ENCODE results near the gene RINL.
A peak's percentile ranks its signal among the peaks of the same experiment; 100 is the strongest.
"Not testable (repeated sequence)": the region's sequence is repeated elsewhere in the genome, so short reads cannot be mapped to it uniquely, and the experiment has no call there.

RINL gene

GRCh38 chr19:38862321-38863059, 15.6 kb downstream of the RINL start:
- H3K4me1 ChIP-seq (ENCODE audit: control insufficient read depth in 5 of 5, insufficient read depth in 5 of 5, low read length in 5 of 5): peaks cover 2 to 31% (median 26%) of the 10 kb centered on the region in 5 donors
- no peak overlapping the region for H3K9ac ChIP-seq (ENCODE audit: low read length in 5 of 5)
- no peaks in the 10 kb centered on the region for H3K9me3 ChIP-seq (ENCODE audit: control insufficient read depth in 5 of 5, low read length in 5 of 5)
- H3K27me3 ChIP-seq (ENCODE audit: control insufficient read depth in 5 of 5, insufficient read depth in 4 of 5, low read length in 5 of 5): no peaks in the 10 kb centered on the region
- H3K36me3 ChIP-seq (ENCODE audit: control insufficient read depth in 5 of 5, insufficient read depth in 5 of 5, low read length in 5 of 5): no peaks in the 10 kb centered on the region
- H3K4me3 ChIP-seq (ENCODE audit: low read depth in 1 of 5, low read length in 5 of 5): no peak overlapping the region
- peak overlapping the region; percentile 44 for H3K27ac ChIP-seq (ENCODE audit: low read depth, low read length)

DNA sequence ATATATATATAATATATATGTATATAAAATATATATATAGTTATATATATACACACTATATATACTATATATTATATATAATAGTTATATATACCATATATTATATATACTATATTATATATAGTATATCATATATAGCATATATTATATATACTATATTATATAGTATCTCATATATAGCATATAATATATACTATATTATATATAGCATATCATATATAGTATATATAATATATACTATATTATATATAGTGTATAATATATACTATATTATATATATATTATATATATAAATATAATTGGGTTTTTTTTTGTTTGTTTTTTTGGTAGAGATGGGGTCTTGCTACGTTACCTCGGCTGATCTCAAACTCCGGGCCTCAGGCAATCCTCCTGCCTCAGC, 16.7 kb downstream of the RINL start:
- Histone ChIP-seq H3K9ac (ENCODE audit: low read length in 5 of 5) (no peak overlapping the region), H3K4me1 (ENCODE audit: control insufficient read depth in 5 of 5, insufficient read depth in 5 of 5, low read length in 5 of 5) (peaks cover 2 to 32% (median 29%) of the 10 kb centered on the region in 5 donors), H3K36me3 (ENCODE audit: control insufficient read depth in 5 of 5, insufficient read depth in 5 of 5, low read length in 5 of 5) (no peaks in the 10 kb centered on the region), H3K27ac (ENCODE audit: low read depth, low read length) (no peak overlapping the region), H3K4me3 (ENCODE audit: low read depth in 1 of 5, low read length in 5 of 5) (no peak overlapping the region), H3K9me3 (ENCODE audit: control insufficient read depth in 5 of 5, low read length in 5 of 5) (no peaks in the 10 kb centered on the region), H3K27me3 (ENCODE audit: control insufficient read depth in 5 of 5, insufficient read depth in 4 of 5, low read length in 5 of 5) (no peaks in the 10 kb centered on the region)

DNA sequence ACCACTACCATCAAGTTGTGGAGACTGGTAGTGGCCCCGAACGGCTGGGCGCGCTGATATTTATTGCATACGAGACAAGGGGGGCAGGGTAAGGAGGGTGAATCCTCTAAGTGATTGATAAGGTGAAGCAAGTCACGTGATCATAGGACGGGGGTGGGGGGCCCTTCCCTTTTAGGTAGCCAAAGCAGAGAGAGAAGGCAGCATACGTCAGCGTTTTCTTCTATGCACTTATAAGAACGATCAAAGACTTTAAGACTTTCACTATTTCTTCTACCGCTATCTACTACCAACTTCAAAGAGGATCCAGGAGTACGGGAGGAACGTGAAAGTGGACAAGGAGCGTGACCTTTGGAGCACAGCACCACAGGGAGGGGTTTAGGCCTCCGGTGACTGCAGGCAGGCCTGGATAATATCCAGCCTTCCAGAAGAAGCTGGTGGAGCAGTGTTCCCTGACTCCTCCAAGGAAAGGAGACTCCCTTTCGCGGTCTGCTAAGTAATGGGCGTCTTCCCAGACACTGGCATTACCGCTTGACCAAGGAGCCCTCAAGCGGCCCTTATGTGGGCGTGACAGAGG, 18.4 kb downstream of the RINL start:
- H3K4me3 ChIP-seq (ENCODE audit: low read depth in 1 of 5, low read length in 5 of 5); H3K36me3 ChIP-seq (ENCODE audit: control insufficient read depth in 5 of 5, insufficient read depth in 5 of 5, low read length in 5 of 5); H3K9ac ChIP-seq (ENCODE audit: low read length in 5 of 5); H3K9me3 ChIP-seq (ENCODE audit: control insufficient read depth in 5 of 5, low read length in 5 of 5); H3K27me3 ChIP-seq (ENCODE audit: control insufficient read depth in 5 of 5, insufficient read depth in 4 of 5, low read length in 5 of 5); H3K27ac ChIP-seq (ENCODE audit: low read depth, low read length): not testable (repeated sequence)
- peaks cover 2 to 24% (median 23%) of the 10 kb centered on the region in 5 donors for H3K4me1 ChIP-seq (ENCODE audit: control insufficient read depth in 5 of 5, insufficient read depth in 5 of 5, low read length in 5 of 5)

DNA sequence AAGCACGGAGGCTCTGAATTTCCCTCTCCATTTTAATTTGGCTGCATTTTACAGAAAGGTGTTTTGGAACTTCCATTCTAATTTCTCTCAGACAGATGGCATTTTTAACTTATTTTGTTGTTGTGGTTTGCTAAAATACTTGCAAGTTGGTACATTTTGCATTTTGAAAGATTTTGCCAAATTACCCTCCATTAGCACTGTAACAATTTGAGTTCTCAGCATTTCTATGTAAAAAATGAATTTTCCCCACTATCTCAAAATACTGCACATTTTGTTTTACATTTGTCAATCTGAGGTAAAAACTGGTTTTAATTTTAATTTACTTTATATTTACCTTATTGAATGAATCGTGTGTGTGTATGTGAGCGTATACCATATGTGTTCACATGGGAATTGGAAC, 21.3 kb downstream of the RINL start:
- no peak overlapping the region for H3K4me3 ChIP-seq (ENCODE audit: low read depth in 1 of 5, low read length in 5 of 5)
- no peak overlapping the region for H3K27ac ChIP-seq (ENCODE audit: low read depth, low read length)
- peaks cover 3 to 19% (median 12%) of the 10 kb centered on the region in 5 donors for H3K4me1 ChIP-seq (ENCODE audit: control insufficient read depth in 5 of 5, insufficient read depth in 5 of 5, low read length in 5 of 5)
- H3K9me3 ChIP-seq (ENCODE audit: control insufficient read depth in 5 of 5, low read length in 5 of 5): no peaks in the 10 kb centered on the region
- no peaks in the 10 kb centered on the region for H3K36me3 ChIP-seq (ENCODE audit: control insufficient read depth in 5 of 5, insufficient read depth in 5 of 5, low read length in 5 of 5)
- H3K9ac ChIP-seq (ENCODE audit: low read length in 5 of 5): no peak overlapping the region
- H3K27me3 ChIP-seq (ENCODE audit: control insufficient read depth in 5 of 5, insufficient read depth in 4 of 5, low read length in 5 of 5): no peaks in the 10 kb centered on the region

DNA sequence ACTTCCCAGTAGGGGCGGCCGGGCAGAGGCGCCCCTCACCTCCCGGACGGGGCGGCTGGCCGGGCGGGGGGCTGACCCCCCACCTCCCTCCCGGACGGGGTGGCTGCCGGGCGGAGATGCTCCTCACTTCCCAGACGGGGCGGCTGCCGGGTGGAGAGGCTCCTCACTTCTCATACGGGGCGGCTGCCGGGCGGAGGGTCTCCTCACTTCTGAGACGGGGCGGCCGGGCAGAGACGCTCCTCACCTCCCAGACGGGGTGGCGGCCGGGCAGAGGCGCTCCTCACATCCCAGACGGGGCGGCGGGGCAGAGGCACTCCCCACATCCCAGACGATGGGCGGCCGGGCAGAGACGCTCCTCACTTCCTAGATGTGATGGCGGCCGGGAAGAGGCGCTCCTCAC, 22.3 kb downstream of the RINL start:
- H3K4me1 ChIP-seq (ENCODE audit: control insufficient read depth in 5 of 5, insufficient read depth in 5 of 5, low read length in 5 of 5): peaks cover 3 to 25% (median 20%) of the 10 kb centered on the region in 5 donors
- H3K36me3 ChIP-seq (ENCODE audit: control insufficient read depth in 5 of 5, insufficient read depth in 5 of 5, low read length in 5 of 5); H3K27ac ChIP-seq (ENCODE audit: low read depth, low read length); H3K9ac ChIP-seq (ENCODE audit: low read length in 5 of 5); H3K4me3 ChIP-seq (ENCODE audit: low read depth in 1 of 5, low read length in 5 of 5); H3K27me3 ChIP-seq (ENCODE audit: control insufficient read depth in 5 of 5, insufficient read depth in 4 of 5, low read length in 5 of 5); H3K9me3 ChIP-seq (ENCODE audit: control insufficient read depth in 5 of 5, low read length in 5 of 5): not testable (repeated sequence)

DNA sequence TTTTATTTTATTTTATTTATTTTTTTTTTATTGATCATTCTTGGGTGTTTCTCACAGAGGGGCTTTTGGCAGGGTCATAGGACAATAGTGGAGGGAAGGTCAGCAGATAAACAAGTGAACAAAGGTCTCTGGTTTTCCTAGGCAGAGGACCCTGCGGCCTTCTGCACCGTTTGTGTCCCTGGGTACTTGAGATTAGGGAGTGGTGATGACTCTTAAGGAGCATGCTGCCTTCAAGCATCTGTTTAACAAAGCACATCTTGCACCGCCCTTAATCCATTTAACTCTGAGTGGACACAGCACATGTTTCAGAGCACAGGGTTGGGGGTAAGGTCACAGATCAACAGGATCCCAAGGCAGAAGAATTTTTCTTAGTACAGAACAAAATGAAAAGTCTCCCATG, 23.1 kb downstream of the RINL start:
- not testable (repeated sequence) for H3K9me3 ChIP-seq (ENCODE audit: control insufficient read depth in 5 of 5, low read length in 5 of 5); H3K9ac ChIP-seq (ENCODE audit: low read length in 5 of 5); H3K27ac ChIP-seq (ENCODE audit: low read depth, low read length)

GRCh38 chr19:38853214-38853613, 24.9 kb downstream of the RINL start:
- H3K27ac ChIP-seq (ENCODE audit: low read depth, low read length): peak overlapping the region; percentile 93
- peak overlapping the region in 1 of 5 donors; percentile 90 for H3K9ac ChIP-seq (ENCODE audit: low read length in 5 of 5)
- H3K36me3 ChIP-seq (ENCODE audit: control insufficient read depth in 5 of 5, insufficient read depth in 5 of 5, low read length in 5 of 5): no peaks in the 10 kb centered on the region
- H3K27me3 ChIP-seq (ENCODE audit: control insufficient read depth in 5 of 5, insufficient read depth in 4 of 5, low read length in 5 of 5): no peaks in the 10 kb centered on the region
- H3K4me3 ChIP-seq (ENCODE audit: low read depth in 1 of 5, low read length in 5 of 5): peak overlapping the region in 2 of 5 donors; percentile 80 to 89
- no peaks in the 10 kb centered on the region for H3K9me3 ChIP-seq (ENCODE audit: control insufficient read depth in 5 of 5, low read length in 5 of 5)
- peaks cover 12 to 33% (median 30%) of the 10 kb centered on the region in 5 donors for H3K4me1 ChIP-seq (ENCODE audit: control insufficient read depth in 5 of 5, insufficient read depth in 5 of 5, low read length in 5 of 5)

More for the DNA sequence above, 23.1 kb downstream of the RINL start:
- H3K27me3 ChIP-seq (ENCODE audit: control insufficient read depth in 5 of 5, insufficient read depth in 4 of 5, low read length in 5 of 5); H3K4me3 ChIP-seq (ENCODE audit: low read depth in 1 of 5, low read length in 5 of 5); H3K36me3 ChIP-seq (ENCODE audit: control insufficient read depth in 5 of 5, insufficient read depth in 5 of 5, low read length in 5 of 5): not testable (repeated sequence)
- H3K4me1 ChIP-seq (ENCODE audit: control insufficient read depth in 5 of 5, insufficient read depth in 5 of 5, low read length in 5 of 5): peaks cover 9 to 25% (median 22%) of the 10 kb centered on the region in 5 donors

DNA sequence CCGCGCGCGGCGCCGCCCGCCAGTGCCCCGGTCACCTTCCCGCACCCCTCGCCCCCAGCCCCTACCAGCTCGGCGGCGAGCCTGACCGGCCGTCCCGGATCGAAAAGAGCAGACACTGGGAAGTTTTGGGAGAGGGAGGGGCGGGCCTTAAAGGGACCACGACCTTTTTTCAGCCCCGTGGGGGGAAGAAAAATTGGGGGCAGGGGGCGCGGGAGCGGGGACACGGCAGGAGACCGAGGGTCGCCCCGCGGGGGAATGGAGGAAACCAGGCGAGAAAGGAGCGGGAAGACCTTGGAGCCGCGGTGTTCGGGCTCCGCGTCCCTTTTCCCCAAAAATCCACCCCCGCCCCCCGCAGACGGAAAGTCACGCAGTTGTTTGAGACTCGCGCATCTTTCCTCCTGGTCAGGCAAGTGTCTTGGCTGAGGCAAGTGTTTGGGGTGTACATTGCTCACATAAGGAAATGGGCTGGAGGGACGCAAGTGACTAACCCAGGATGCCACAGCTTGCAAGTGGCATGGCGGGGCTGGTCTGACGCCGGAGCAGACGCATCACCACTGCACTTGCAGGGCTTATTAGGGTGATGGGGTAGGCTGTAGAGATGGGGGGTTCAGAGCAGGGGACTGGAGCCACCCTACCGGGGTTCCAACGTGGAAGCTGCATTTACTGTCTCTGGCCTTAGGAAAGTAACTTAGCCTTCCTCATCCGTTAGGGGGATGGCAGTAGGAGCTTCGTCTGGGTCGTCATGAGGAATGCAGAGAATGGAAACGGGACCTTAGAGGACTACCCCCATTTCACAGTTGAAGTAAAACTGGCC, 25.6 kb downstream of the RINL start:
- Histone ChIP-seq H3K9ac (ENCODE audit: low read length in 5 of 5) (peak overlapping the region in 4 of 5 donors; percentile 83 to 90 (median 88)), H3K4me1 (ENCODE audit: control insufficient read depth in 5 of 5, insufficient read depth in 5 of 5, low read length in 5 of 5) (peaks cover 14 to 38% (median 36%) of the 10 kb centered on the region in 5 donors), H3K4me3 (ENCODE audit: low read depth in 1 of 5, low read length in 5 of 5) (peak overlapping the region; percentile 70 to 89 (median 79)), H3K36me3 (ENCODE audit: control insufficient read depth in 5 of 5, insufficient read depth in 5 of 5, low read length in 5 of 5) (peaks cover 0 to 4% (median 3%) of the 10 kb centered on the region in 5 donors), H3K9me3 (ENCODE audit: control insufficient read depth in 5 of 5, low read length in 5 of 5) (no peaks in the 10 kb centered on the region), H3K27ac (ENCODE audit: low read depth, low read length) (peak overlapping the region; percentile 93), H3K27me3 (ENCODE audit: control insufficient read depth in 5 of 5, insufficient read depth in 4 of 5, low read length in 5 of 5) (no peaks in the 10 kb centered on the region)

DNA sequence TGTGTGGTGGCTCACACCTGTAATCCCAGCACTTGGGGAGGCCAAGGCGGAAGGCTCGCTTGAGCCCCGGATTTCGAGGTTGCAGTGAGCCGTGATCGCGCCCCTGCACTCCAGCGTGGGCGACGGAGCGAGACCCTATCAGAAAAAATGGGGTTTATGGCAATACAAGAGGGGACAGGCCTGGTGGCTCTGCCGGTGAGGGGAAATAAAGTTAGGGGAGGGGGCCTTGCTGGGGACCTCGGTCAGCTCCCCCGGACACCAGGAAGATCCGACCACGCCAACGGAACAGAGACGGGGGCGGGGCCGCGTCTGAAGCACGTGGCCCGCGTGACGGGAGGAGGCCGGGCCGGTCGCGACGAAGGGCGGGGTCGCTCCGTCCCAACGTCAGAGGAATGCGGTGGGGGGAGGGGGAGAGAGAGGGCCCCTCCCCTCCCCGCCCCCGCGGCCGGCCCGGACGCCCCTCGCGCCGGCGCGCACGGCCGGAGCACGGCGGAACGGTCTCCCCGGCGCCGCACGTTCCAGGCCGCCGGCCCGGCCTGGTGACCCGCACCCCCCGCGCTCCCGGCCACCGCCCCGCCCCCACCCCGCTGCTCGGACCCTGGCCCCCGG, 26.3 kb downstream of the RINL start:
- no peaks in the 10 kb centered on the region for H3K27me3 ChIP-seq (ENCODE audit: control insufficient read depth in 5 of 5, insufficient read depth in 4 of 5, low read length in 5 of 5)
- H3K4me3 ChIP-seq (ENCODE audit: low read depth in 1 of 5, low read length in 5 of 5): peak overlapping the region; percentile 54 to 91 (median 80)
- H3K9ac ChIP-seq (ENCODE audit: low read length in 5 of 5): peak overlapping the region; percentile 68 to 90 (median 87)

More for the DNA sequence above, 26.3 kb downstream of the RINL start:
- peaks cover 0 to 11% (median 10%) of the 10 kb centered on the region in 5 donors for H3K36me3 ChIP-seq (ENCODE audit: control insufficient read depth in 5 of 5, insufficient read depth in 5 of 5, low read length in 5 of 5)
- H3K4me1 ChIP-seq (ENCODE audit: control insufficient read depth in 5 of 5, insufficient read depth in 5 of 5, low read length in 5 of 5): peaks cover 16 to 44% (median 40%) of the 10 kb centered on the region in 5 donors
- peak overlapping the region; percentile 96 for H3K27ac ChIP-seq (ENCODE audit: low read depth, low read length)
- no peaks in the 10 kb centered on the region for H3K9me3 ChIP-seq (ENCODE audit: control insufficient read depth in 5 of 5, low read length in 5 of 5)

Data from subcutaneous abdominal adipose tissue (tissue), 5 donors.